ENCODE data around the gene PPP1R36. TPM values are rescaled to one million over a fixed set of nuclear protein-coding genes. Genes with fewer than 3 reads are reported as not detected.
"Not testable (repeated sequence)": the region's sequence is repeated elsewhere in the genome, so short reads cannot be mapped to it uniquely, and the experiment has no call there.

PPP1R36 gene
- polyA plus RNA-seq, 2 of the 4 experiments (the other 2 are of a cell fraction), result 0.47 to 0.48 TPM

DNA sequence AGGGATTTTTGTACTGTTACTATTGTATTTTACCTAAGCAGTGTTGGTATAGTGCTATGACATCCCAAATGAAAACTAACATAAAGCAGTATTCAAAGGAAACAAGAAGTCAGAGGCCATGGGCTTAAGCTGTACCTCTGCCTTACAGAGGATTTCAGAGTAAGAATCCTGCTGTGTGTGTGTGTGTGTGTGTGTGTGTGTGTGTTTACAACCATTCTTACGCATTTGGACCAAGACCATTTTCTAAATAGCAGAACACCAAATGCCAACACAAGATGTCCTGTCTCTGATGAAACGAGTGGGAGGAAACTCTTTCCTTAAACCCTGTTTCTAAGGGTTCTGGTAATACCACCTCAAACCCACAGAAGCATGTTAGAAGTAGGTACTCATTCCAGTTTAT, 64.4 kb downstream of the PPP1R36 start:
- Histone ChIP-seq H3K27ac (no peak overlapping the region), H3K9me3 (no peaks in the 10 kb centered on the region), H3K4me2 (no peak overlapping the region), H3K4me1 (peaks cover 27% of the 10 kb centered on the region), H3K4me3 (no peak overlapping the region)
- CTCF ChIA-PET, result interaction anchor here (0.6 to 3.9 kb wide), 5 partner anchors 10 to 639 kb away, joined by 3 to 12 read pairs (median 7); partner anchors contain the start of gene HSPA2
- no peak for FAIRE-seq
- 93% methylated on average over 2 of the region's 2 CpGs for WGBS (ENCODE audit: missing lambda C conversion rate)
- POLR2A ChIA-PET, result interaction anchor here (1.1 to 3.0 kb wide), 2 partner anchors 74 kb away, joined by 3 to 15 read pairs; partner anchors contain the start of gene HSPA2
- TF ChIP-seq, protein P1, sequence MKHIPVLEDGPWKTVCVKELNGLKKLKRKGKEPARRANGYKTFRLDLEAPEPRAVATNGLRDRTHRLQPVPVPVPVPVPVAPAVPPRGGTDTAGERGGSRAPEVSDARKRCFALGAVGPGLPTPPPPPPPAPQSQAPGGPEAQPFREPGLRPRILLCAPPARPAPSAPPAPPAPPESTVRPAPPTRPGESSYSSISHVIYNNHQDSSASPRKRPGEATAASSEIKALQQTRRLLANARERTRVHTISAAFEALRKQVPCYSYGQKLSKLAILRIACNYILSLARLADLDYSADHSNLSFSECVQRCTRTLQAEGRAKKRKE (CRISPR knock-in tag; IDR thresholded peaks at IDR 0.05; ENCODE audit: low read depth), result no peak
- TF ChIP-seq JUN (IDR thresholded peaks at IDR 0.05), result no peak
- no peak for TF ChIP-seq FOSB (CRISPR knock-in tag; IDR thresholded peaks at IDR 0.05)
- TF ChIP-seq HDAC2 (IDR thresholded peaks at IDR 0.05), result no peak
- TF ChIP-seq ZNF302 (CRISPR knock-in tag; IDR thresholded peaks at IDR 0.05), result no peak
- no peak for DNase-seq (ENCODE audit: low read depth in 1 of 2, low spot score in 1 of 2)
- ATAC-seq, result no peak

DNA sequence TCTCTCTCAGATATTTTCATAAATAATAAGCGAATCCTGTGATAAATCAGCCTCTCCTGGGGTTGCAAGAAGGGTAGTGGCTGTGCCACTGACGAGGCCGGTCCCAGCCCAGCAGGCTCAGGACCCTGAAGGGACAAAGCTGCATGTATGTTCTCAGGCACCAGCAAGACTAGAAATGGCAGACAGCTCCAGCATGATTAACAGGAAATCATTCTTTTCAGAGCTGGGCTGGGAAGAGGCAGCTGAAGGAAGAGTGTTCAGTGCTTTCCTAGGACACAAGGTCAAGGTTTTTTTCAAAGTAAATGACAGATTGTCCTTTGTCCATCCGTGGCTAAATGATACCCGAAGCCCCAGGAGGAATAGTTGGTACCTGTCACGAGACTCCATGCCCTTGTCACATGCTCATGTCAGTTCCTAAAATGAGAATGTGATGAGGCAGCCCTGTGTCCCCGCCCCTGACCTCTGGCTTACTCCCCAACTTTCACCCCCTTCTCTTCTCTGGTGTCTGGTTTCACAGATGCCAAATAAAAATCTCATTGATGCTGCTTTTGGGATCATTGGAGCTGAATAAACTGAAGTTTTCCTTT, 65.1 kb downstream of the PPP1R36 start:
- no peak for FAIRE-seq
- CTCF ChIA-PET, result interaction anchor here (1.2 to 3.9 kb wide), 5 partner anchors 9 to 104 kb away, joined by 4 to 12 read pairs (median 7); partner anchors contain the start of gene HSPA2
- Histone ChIP-seq H3K4me2 (no peak overlapping the region), H3K27ac (peak overlapping the region in 1 of 2 experiments; percentile 57; a peak in 2 of 6 replicates), H3K9me3 (no peaks in the 10 kb centered on the region), H3K4me1 (peaks cover 33% of the 10 kb centered on the region), H3K4me3 (no peak overlapping the region)
- 63% methylated on average over 7 of the region's 7 CpGs for WGBS (ENCODE audit: missing lambda C conversion rate)
- TF ChIP-seq ESRRA (IDR thresholded peaks at IDR 0.05; ENCODE audit: borderline replicate concordance, low read length), result no peak
- TF ChIP-seq GATA3 (IDR thresholded peaks at IDR 0.05; ENCODE audit: borderline replicate concordance), result no peak
- no peak for TF ChIP-seq HOXA7 (CRISPR knock-in tag; IDR thresholded peaks at IDR 0.05)
- TF ChIP-seq, protein P2, sequence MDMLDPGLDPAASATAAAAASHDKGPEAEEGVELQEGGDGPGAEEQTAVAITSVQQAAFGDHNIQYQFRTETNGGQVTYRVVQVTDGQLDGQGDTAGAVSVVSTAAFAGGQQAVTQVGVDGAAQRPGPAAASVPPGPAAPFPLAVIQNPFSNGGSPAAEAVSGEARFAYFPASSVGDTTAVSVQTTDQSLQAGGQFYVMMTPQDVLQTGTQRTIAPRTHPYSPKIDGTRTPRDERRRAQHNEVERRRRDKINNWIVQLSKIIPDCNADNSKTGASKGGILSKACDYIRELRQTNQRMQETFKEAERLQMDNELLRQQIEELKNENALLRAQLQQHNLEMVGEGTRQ (IDR thresholded peaks at IDR 0.05), result no peak
- no peak for TF ChIP-seq TFCP2L1 (CRISPR knock-in tag; IDR thresholded peaks at IDR 0.05)
- TF ChIP-seq KDM1A (IDR thresholded peaks at IDR 0.05; ENCODE audit: low read depth), result no peak
- TF ChIP-seq CEBPB (IDR thresholded peaks at IDR 0.05), result no peak
- POLR2A ChIA-PET, result interaction anchor here (1.1 kb wide), 1 partner anchor 75 kb away, joined by 3 read pairs; the partner anchor contains the start of gene HSPA2
- ATAC-seq, result no peak
- no peak for DNase-seq (ENCODE audit: low read depth in 1 of 2, low spot score in 1 of 2)

DNA sequence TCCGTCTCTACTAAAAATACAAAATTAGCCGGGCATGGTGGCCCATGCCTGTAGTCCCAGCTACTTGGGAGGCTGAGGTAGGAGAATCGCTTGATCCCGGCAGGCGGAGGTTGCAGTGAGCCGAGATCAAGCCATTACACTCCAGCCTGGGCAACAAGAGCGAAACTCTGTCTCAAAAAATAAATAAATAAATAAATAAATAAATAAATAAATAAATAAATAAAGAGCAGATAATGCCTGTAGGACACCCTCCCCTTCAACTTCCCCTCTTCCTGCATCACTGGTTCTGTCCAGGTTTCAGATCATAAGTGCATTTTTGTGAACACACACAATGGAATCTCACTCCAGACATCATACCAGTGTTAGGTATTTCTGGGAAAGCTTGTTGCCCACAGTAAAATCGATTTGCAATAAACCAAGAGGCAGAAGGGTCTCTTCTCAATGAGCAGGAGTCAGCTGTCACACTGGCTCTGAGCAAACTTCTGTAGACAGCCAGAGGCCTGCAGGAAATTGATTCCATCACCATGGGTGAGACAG, 68.2 kb downstream of the PPP1R36 start:
- H3K9me3 ChIP-seq; POLR2A ChIA-PET; H3K4me3 ChIP-seq; DNase-seq (ENCODE audit: low read depth in 1 of 2, low spot score in 1 of 2); ATAC-seq; FAIRE-seq; H3K4me2 ChIP-seq; H3K27ac ChIP-seq: not testable (repeated sequence)
- CTCF ChIA-PET, result interaction anchor here (1.1 to 8.8 kb wide), 2 partner anchors 11 to 19 kb away, joined by 3 to 67 read pairs; no protein-coding TSS in a partner anchor
- H3K4me1 ChIP-seq, result peaks cover 16% of the 10 kb centered on the region; the same call in 2 of the 3 replicates
- 84% methylated on average over 8 of the region's 8 CpGs for WGBS (ENCODE audit: missing lambda C conversion rate)
- peak; percentile 92 for TF ChIP-seq ZC3H11A (IDR thresholded peaks at IDR 0.05)

DNA sequence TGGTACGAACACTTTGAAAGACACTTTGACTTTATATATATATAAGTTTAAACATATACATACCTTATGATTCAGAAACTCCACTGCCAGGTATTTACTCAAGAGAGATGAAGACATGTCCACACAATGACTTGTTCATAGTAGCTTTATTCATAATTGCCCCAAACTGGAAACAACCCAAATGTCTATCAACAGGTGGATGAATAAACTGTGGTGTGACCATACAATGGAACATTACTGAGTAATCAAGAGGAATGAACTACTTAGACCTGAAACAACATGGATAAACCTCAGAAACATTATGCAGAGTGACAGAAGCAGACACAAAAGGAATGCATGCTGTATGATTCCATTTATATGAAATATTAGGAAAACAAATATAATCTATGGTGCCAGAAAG, 71.1 kb downstream of the PPP1R36 start:
- ChIA-PET POLR2A (interaction anchor here (1.8 kb wide), 1 partner anchor 80 kb away, joined by 7 read pairs; the partner anchor contains the start of gene HSPA2), CTCF (interaction anchor here (1.2 to 8.8 kb wide), 5 partner anchors 16 to 80 kb away, joined by 3 to 67 read pairs (median 3); partner anchors contain the start of gene HSPA2)
- no peak overlapping the region for H3K27ac ChIP-seq
- no peak overlapping the region for H3K4me3 ChIP-seq
- no peaks in the 10 kb centered on the region for H3K9me3 ChIP-seq
- DNase-seq (ENCODE audit: low read depth in 1 of 2, low spot score in 1 of 2), result no peak
- no peak for ATAC-seq
- no peak overlapping the region for H3K4me2 ChIP-seq
- WGBS (ENCODE audit: missing lambda C conversion rate), result 84% methylated on average over 1 of the region's 1 CpG
- FAIRE-seq, result no peak
- H3K4me1 ChIP-seq, result peaks cover 19% of the 10 kb centered on the region
- no peak for TF ChIP-seq SMC3 (IDR thresholded peaks at IDR 0.05)
- TF ChIP-seq, protein P3, sequence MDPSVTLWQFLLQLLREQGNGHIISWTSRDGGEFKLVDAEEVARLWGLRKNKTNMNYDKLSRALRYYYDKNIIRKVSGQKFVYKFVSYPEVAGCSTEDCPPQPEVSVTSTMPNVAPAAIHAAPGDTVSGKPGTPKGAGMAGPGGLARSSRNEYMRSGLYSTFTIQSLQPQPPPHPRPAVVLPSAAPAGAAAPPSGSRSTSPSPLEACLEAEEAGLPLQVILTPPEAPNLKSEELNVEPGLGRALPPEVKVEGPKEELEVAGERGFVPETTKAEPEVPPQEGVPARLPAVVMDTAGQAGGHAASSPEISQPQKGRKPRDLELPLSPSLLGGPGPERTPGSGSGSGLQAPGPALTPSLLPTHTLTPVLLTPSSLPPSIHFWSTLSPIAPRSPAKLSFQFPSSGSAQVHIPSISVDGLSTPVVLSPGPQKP (IDR thresholded peaks at IDR 0.05; ENCODE audit: low read depth, low read length), result no peak
- TF ChIP-seq CHD4 (IDR thresholded peaks at IDR 0.05; ENCODE audit: borderline replicate concordance), result no peak
- TF ChIP-seq, protein P4, sequence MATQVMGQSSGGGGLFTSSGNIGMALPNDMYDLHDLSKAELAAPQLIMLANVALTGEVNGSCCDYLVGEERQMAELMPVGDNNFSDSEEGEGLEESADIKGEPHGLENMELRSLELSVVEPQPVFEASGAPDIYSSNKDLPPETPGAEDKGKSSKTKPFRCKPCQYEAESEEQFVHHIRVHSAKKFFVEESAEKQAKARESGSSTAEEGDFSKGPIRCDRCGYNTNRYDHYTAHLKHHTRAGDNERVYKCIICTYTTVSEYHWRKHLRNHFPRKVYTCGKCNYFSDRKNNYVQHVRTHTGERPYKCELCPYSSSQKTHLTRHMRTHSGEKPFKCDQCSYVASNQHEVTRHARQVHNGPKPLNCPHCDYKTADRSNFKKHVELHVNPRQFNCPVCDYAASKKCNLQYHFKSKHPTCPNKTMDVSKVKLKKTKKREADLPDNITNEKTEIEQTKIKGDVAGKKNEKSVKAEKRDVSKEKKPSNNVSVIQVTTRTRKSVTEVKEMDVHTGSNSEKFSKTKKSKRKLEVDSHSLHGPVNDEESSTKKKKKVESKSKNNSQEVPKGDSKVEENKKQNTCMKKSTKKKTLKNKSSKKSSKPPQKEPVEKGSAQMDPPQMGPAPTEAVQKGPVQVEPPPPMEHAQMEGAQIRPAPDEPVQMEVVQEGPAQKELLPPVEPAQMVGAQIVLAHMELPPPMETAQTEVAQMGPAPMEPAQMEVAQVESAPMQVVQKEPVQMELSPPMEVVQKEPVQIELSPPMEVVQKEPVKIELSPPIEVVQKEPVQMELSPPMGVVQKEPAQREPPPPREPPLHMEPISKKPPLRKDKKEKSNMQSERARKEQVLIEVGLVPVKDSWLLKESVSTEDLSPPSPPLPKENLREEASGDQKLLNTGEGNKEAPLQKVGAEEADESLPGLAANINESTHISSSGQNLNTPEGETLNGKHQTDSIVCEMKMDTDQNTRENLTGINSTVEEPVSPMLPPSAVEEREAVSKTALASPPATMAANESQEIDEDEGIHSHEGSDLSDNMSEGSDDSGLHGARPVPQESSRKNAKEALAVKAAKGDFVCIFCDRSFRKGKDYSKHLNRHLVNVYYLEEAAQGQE (IDR thresholded peaks at IDR 0.05), result no peak
- no peak for TF ChIP-seq EHMT2 (IDR thresholded peaks at IDR 0.05; ENCODE audit: low read depth)
- TF ChIP-seq, protein P5, sequence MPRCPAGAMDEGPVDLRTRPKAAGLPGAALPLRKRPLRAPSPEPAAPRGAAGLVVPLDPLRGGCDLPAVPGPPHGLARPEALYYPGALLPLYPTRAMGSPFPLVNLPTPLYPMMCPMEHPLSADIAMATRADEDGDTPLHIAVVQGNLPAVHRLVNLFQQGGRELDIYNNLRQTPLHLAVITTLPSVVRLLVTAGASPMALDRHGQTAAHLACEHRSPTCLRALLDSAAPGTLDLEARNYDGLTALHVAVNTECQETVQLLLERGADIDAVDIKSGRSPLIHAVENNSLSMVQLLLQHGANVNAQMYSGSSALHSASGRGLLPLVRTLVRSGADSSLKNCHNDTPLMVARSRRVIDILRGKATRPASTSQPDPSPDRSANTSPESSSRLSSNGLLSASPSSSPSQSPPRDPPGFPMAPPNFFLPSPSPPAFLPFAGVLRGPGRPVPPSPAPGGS (IDR thresholded peaks at IDR 0.05), result no peak

All from A549 (cell line).